ENCODE measurements around the gene PLB1. TPM values are rescaled to one million over a fixed set of nuclear protein-coding genes. Genes with fewer than 3 reads are reported as not detected.

The PLB1 gene
- polyA plus RNA-seq, 1 donor, result 3.2 TPM

DNA sequence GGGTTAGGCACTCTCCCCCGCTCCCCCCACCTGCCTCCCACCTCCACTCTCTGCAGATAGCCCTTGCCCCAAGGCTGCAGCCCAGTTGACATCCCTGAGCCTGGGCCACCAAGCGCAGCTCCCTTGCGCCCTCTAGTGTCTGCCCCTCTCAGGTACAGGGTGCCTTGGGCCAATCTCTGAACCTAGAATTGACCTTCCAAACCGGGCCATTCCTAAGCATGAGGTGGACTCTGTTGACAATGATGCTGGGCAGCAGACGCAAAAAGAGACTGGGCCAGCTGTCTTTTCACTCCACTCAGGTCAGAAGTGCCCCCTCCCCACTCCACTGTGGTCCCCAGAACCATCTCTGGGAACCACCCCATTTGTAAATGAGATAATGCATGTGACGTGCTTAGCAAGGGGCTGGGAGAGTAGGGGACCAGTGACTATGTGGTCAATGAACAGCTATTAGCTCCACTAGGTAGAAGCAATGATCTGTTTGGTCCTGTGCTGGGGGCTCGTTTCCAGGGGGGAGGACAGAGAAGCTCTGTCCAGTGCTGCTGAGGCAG is 43.3 kb upstream of the PLB1 start:
- no peaks in the 10 kb centered on the region for H3K36me3 ChIP-seq (ENCODE audit: control insufficient read depth, insufficient read depth, low read length)
- no CpG with 5 or more reads among the region's 7 CpGs for WGBS (ENCODE audit: insufficient coverage, low lambda C conversion rate)
- peak; percentile 43 to 46 for DNase-seq
- H3K27ac ChIP-seq (ENCODE audit: low read length), result no peak overlapping the region
- H3K4me3 ChIP-seq (ENCODE audit: low read length), result no peak overlapping the region
- H3K27me3 ChIP-seq (ENCODE audit: control insufficient read depth, insufficient read depth, low read length), result no peaks in the 10 kb centered on the region
- peaks cover 3% of the 10 kb centered on the region for H3K4me1 ChIP-seq (ENCODE audit: control insufficient read depth, insufficient read depth, low read length)
- no peaks in the 10 kb centered on the region for H3K9me3 ChIP-seq (ENCODE audit: control insufficient read depth, low read depth, low read length)

DNA sequence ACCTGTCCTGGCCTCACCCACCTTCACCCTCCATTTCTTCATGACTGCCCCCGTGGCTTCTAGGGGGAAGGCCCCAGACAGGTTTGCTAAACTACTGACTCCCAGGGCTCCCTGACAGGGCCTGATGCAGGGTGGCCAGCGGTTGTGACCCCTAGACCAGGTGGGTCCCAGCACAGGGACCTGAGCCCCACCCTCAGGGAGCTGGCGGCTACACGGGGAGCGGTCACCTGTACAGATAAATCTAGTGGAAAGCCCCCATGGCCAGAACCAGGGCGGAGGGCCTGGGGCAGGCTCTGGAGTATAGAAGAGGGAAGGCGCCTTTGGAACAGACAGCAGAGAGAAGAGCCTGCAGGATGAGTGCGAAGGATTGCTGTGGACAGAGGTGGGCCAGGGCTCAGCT is 42.5 kb upstream of the PLB1 start:
- DNase-seq, result no peak

DNA sequence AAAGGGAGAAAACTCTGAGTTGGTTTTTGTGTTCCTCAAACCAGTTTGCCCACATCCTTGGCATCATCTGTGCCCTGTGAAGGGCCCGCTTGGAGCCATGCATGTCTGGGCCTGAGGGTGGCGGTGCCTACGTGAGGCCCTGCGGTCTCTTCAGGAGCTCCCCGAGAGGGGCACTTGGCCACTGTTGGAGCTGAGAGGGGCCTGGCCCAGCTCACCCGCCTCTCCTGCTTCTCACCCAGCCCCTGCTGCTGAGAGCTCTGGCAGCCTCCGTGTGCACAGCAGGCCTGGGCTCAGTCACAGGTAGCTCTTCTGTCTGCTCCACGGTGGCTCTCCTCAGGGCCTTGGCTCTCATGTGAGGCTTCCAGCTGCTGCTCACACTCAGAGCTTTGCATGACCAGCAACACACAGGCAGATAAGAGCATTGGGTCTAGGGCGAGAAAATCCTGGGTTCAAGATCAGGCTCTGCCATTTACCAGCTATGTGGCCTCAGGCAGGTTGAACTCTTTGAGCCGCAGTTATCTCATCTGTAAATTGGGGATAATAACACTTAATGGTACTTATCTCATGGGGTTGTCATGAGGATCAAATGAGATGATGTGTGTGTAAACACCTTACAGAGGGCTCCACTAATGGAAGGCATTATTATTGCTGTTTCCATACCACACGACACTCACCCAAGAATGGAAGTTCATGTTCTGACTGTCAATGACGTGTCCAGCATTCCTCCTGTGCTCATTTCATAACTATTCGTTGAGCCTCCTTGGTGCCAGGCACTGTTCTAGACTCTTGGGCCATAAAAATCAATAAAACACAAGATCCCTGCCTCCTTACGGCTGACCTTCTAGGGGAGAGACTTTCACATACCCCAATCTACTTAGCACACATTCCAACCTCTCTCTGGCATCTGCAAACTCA is 41.6 kb upstream of the PLB1 start:
- Histone ChIP-seq H3K27ac (ENCODE audit: low read length) (no peak overlapping the region), H3K4me1 (ENCODE audit: control insufficient read depth, insufficient read depth, low read length) (peaks cover 3% of the 10 kb centered on the region), H3K9me3 (ENCODE audit: control insufficient read depth, low read depth, low read length) (no peaks in the 10 kb centered on the region), H3K4me3 (ENCODE audit: low read length) (no peak overlapping the region), H3K27me3 (ENCODE audit: control insufficient read depth, insufficient read depth, low read length) (no peaks in the 10 kb centered on the region), H3K36me3 (ENCODE audit: control insufficient read depth, insufficient read depth, low read length) (no peaks in the 10 kb centered on the region)
- no CpG with 5 or more reads among the region's 14 CpGs for WGBS (ENCODE audit: insufficient coverage, low lambda C conversion rate)
- no peak for DNase-seq

More for the DNA sequence above, 42.5 kb upstream of the PLB1 start:
- WGBS (ENCODE audit: insufficient coverage, low lambda C conversion rate), result no CpG with 5 or more reads among the region's 8 CpGs
- Histone ChIP-seq H3K27me3 (ENCODE audit: control insufficient read depth, insufficient read depth, low read length) (no peaks in the 10 kb centered on the region), H3K9me3 (ENCODE audit: control insufficient read depth, low read depth, low read length) (no peaks in the 10 kb centered on the region), H3K36me3 (ENCODE audit: control insufficient read depth, insufficient read depth, low read length) (no peaks in the 10 kb centered on the region), H3K4me3 (ENCODE audit: low read length) (no peak overlapping the region), H3K27ac (ENCODE audit: low read length) (no peak overlapping the region), H3K4me1 (ENCODE audit: control insufficient read depth, insufficient read depth, low read length) (peaks cover 3% of the 10 kb centered on the region)

DNA sequence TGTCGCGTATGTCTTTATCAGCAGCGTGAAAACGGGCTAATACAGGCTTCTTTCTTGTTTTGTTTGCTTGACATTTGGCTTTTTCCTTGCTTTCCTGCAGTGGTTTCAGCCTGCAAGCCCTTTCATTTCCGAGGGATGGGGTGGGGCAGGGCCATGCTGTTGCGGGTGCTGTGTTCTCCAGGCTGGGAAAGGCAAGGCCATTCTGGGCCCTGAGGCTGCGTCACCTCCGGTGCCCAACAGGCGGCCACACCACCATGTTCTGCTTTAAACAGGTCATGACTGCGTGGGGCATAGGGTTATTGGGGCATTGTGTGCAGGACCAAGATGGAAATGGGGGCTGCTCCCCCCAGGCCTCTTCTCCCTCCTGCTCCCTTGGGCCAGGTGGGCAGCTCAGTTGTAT is 38.6 kb upstream of the PLB1 start:
- no peak overlapping the region for H3K4me3 ChIP-seq (ENCODE audit: low read length)
- H3K27ac ChIP-seq (ENCODE audit: low read length), result no peak overlapping the region
- no peaks in the 10 kb centered on the region for H3K36me3 ChIP-seq (ENCODE audit: control insufficient read depth, insufficient read depth, low read length)
- H3K27me3 ChIP-seq (ENCODE audit: control insufficient read depth, insufficient read depth, low read length), result no peaks in the 10 kb centered on the region
- DNase-seq, result no peak
- no peaks in the 10 kb centered on the region for H3K4me1 ChIP-seq (ENCODE audit: control insufficient read depth, insufficient read depth, low read length)
- 89% methylated on average over 4 of the region's 10 CpGs for WGBS (ENCODE audit: insufficient coverage, low lambda C conversion rate)
- no peaks in the 10 kb centered on the region for H3K9me3 ChIP-seq (ENCODE audit: control insufficient read depth, low read depth, low read length)

DNA sequence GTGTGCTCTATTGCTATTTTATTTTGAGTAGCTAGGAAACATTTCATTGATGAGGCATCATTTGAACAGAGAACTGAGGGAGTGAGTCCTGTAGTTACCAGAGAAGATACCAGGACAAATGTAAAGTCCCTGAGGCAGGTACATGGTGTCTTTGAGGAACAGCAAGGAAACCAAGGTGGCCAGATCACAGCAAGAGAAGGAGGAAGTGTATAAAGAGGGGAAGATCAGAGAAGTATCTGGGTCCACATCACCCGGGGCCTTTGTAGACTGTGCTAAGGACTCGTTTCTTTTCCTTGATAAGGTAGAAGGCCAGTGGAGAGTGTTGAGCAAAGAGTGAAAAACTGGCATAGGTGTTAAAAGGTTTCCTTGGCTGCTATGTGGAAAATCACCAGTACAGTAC is 34.8 kb upstream of the PLB1 start:
- Histone ChIP-seq H3K27me3 (ENCODE audit: control insufficient read depth, insufficient read depth, low read length) (no peaks in the 10 kb centered on the region), H3K36me3 (ENCODE audit: control insufficient read depth, insufficient read depth, low read length) (no peaks in the 10 kb centered on the region), H3K4me3 (ENCODE audit: low read length) (no peak overlapping the region), H3K9me3 (ENCODE audit: control insufficient read depth, low read depth, low read length) (no peaks in the 10 kb centered on the region), H3K4me1 (ENCODE audit: control insufficient read depth, insufficient read depth, low read length) (peaks cover 4% of the 10 kb centered on the region), H3K27ac (ENCODE audit: low read length) (no peak overlapping the region)
- DNase-seq, result no peak
- WGBS (ENCODE audit: insufficient coverage, low lambda C conversion rate), result no CpG with 5 or more reads among the region's 2 CpGs

DNA sequence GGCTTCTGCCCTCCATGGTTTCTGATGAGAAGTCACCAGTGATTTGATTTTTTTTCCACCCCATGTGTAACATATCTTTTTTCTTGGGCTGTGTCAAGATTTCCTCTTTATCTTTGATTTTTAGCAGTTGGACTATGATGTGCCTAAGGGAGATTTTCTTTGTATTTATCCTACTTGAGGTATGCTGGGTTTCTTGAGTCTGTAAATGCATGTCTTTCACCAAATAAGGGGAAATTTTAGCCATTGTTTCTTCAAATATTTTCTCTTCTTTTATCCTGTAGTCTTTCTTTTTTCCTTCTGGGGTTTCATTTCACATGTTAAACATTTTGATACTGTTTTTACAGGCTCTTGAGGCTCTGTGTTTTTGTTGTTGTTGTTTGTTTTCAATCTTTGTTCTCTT is 33.7 kb upstream of the PLB1 start:
- Histone ChIP-seq H3K36me3 (ENCODE audit: control insufficient read depth, insufficient read depth, low read length) (no peaks in the 10 kb centered on the region), H3K9me3 (ENCODE audit: control insufficient read depth, low read depth, low read length) (no peaks in the 10 kb centered on the region), H3K27ac (ENCODE audit: low read length) (no peak overlapping the region), H3K4me3 (ENCODE audit: low read length) (no peak overlapping the region), H3K4me1 (ENCODE audit: control insufficient read depth, insufficient read depth, low read length) (peaks cover 4% of the 10 kb centered on the region), H3K27me3 (ENCODE audit: control insufficient read depth, insufficient read depth, low read length) (no peaks in the 10 kb centered on the region)
- DNase-seq, result no peak

DNA sequence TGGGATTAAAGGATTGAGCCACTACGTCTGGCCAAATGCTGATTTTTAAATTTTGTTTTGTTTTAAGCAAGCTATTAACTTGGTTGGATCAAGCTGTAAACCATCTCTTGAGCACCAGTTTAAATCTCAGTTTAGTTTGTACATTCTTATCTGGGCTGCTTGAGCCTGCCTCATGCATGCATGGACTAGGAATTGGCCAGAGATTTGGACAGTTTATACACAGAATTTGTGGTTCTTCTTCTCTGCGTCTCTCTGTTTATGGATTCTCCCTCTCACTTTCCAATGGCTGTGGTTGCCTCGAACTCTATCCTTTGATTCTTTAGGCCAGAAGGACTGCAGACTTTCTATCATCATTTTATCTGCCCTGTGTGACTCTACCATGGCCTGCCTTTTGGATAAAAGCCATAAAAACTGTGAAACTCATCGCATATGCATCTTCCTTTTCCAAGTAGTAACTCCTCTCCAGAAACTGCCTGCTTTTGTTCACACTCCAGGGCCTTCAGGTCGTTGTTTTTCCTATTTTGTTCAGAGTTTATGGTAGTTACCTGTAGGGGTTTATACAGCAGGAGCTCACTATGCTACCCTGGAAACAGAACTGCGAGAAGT is 32.5 kb upstream of the PLB1 start:
- Histone ChIP-seq H3K27me3 (ENCODE audit: control insufficient read depth, insufficient read depth, low read length) (no peaks in the 10 kb centered on the region), H3K36me3 (ENCODE audit: control insufficient read depth, insufficient read depth, low read length) (no peaks in the 10 kb centered on the region), H3K4me1 (ENCODE audit: control insufficient read depth, insufficient read depth, low read length) (peaks cover 4% of the 10 kb centered on the region), H3K4me3 (ENCODE audit: low read length) (no peak overlapping the region), H3K27ac (ENCODE audit: low read length) (no peak overlapping the region), H3K9me3 (ENCODE audit: control insufficient read depth, low read depth, low read length) (no peaks in the 10 kb centered on the region)
- DNase-seq, result no peak
- 50% methylated on average over 2 of the region's 6 CpGs for WGBS (ENCODE audit: insufficient coverage, low lambda C conversion rate)

DNA sequence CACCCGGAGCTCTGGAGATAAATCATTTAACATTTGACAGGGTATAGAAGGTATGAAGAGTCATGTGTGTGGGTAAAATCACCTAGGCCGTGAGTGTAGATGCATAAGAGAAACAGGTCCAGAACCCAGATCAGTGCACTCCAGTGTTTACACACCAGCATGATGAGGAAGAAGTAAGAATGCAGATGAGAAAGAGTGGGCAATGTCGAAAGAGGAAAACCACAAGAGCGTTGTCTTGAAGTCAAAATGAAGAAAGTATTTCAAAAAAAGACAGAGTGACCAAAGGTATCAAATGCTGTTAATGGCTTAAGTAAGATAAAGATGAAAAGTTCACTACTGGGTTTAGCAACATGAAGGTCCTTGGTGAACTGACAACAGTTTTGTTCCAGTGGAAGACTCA is 32.0 kb upstream of the PLB1 start:
- WGBS (ENCODE audit: insufficient coverage, low lambda C conversion rate), result 87% methylated on average over 3 of the region's 4 CpGs
- peaks cover 4% of the 10 kb centered on the region for H3K4me1 ChIP-seq (ENCODE audit: control insufficient read depth, insufficient read depth, low read length)
- H3K36me3 ChIP-seq (ENCODE audit: control insufficient read depth, insufficient read depth, low read length), result no peaks in the 10 kb centered on the region
- no peak overlapping the region for H3K27ac ChIP-seq (ENCODE audit: low read length)
- no peaks in the 10 kb centered on the region for H3K27me3 ChIP-seq (ENCODE audit: control insufficient read depth, insufficient read depth, low read length)
- H3K9me3 ChIP-seq (ENCODE audit: control insufficient read depth, low read depth, low read length), result no peaks in the 10 kb centered on the region
- no peak overlapping the region for H3K4me3 ChIP-seq (ENCODE audit: low read length)
- no peak for DNase-seq

DNA sequence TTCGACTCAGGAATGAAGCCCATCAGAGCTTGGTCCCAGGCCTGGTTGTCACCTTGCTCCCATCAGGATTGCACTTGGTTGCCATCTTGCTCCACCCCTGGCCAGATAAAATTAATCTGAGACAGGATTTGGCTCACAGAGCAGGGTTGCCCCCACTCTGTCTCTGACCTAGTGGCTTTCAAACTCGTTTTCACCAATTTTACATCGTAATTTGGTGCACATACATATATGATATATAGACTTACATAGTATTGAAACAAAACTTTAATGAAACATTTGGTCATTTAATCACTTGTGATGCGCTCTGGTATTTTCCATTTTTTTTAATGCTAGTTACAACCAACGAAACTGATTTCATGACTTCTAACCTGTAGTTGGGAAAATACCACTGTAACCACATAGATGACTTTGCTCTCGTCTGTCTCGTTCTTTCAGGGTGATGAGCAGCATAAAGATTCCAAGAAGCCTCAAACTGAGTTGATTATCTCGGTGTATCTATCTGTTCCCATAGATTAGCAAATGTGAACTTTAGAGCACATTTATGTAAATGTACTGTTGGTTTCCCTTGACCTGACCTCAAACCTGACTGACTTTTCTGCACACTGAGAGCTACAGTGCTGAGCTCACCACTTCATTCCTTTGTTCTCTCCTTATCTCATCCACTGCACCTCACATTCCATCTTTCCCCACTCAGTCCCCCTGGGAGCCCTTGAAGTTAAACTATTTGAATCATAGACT is 30.5 kb upstream of the PLB1 start:
- Histone ChIP-seq H3K27ac (ENCODE audit: low read length) (peak overlapping the region; percentile 16), H3K9me3 (ENCODE audit: control insufficient read depth, low read depth, low read length) (no peaks in the 10 kb centered on the region), H3K27me3 (ENCODE audit: control insufficient read depth, insufficient read depth, low read length) (no peaks in the 10 kb centered on the region), H3K4me1 (ENCODE audit: control insufficient read depth, insufficient read depth, low read length) (peaks cover 7% of the 10 kb centered on the region), H3K4me3 (ENCODE audit: low read length) (no peak overlapping the region), H3K36me3 (ENCODE audit: control insufficient read depth, insufficient read depth, low read length) (no peaks in the 10 kb centered on the region)
- 90% methylated on average over 2 of the region's 8 CpGs for WGBS (ENCODE audit: insufficient coverage, low lambda C conversion rate)
- DNase-seq, result peak; percentile 23 to 54

DNA sequence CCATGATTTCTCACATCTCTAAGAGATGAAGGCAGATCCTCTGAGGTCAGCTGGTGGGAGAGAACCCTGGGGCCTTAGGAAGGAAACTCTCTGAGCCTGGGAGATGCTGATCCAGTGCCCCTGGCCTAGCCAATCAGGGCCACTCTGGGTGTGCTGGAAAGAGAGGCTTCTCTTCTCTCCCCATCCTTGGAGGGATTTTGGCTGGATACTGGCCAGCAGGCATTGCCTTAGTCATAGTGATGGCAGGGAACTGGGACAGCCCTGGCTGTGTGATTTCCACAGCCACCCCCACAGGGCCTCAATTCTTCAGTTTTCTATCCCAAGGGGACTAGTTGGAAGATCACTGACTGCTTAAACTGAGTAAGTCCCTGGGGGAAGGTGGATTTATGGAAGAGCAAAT is 26.6 kb upstream of the PLB1 start:
- H3K36me3 ChIP-seq (ENCODE audit: control insufficient read depth, insufficient read depth, low read length), result no peaks in the 10 kb centered on the region

More for the DNA sequence above, 26.6 kb upstream of the PLB1 start:
- Histone ChIP-seq H3K4me1 (ENCODE audit: control insufficient read depth, insufficient read depth, low read length) (peaks cover 21% of the 10 kb centered on the region), H3K27me3 (ENCODE audit: control insufficient read depth, insufficient read depth, low read length) (no peaks in the 10 kb centered on the region), H3K27ac (ENCODE audit: low read length) (no peak overlapping the region), H3K9me3 (ENCODE audit: control insufficient read depth, low read depth, low read length) (no peaks in the 10 kb centered on the region), H3K4me3 (ENCODE audit: low read length) (no peak overlapping the region)
- DNase-seq, result no peak

Measured in large intestine (tissue), 3 donors.